Ovary (tissue), 9 donors: ENCODE measurements around the gene AAK1. TPM values are rescaled to one million over a fixed set of nuclear protein-coding genes. Genes with fewer than 3 reads are reported as not detected.
"Not testable (repeated sequence)": the region's sequence is repeated elsewhere in the genome, so short reads cannot be mapped to it uniquely, and the experiment has no call there.

Experiments used
- DNase-seq, 5 donors: peaks; one replicate each; pipeline ENCODE4 v3.0.0-alpha.2; 2019 to 2020
- H3K27ac ChIP-seq, 2 donors: fragments of 200-600 bp; one replicate each; pipeline versions ENCODE4 v1.5.1 to v1.8.0; 2019 to 2022
- H3K27me3 ChIP-seq: fragments of 200-600 bp; one replicate; pipeline ENCODE4 v1.8.0; 2022
- H3K36me3 ChIP-seq: fragments of 200-600 bp; sonication (generic); one replicate; pipeline ENCODE4 v1.5.1; 2019
- H3K4me1 ChIP-seq: one replicate; pipeline ENCODE4 v1.8.1; 2013; ENCODE audit warnings: mild to moderate bottlenecking, moderate library complexity; ENCODE audit not compliant: insufficient read depth
- H3K4me3 ChIP-seq: fragments of 200-600 bp; sonication (generic); one replicate; pipeline ENCODE4 v1.5.1; 2017
- H3K9me3 ChIP-seq, 2 donors: fragments of 200-600 bp in 1 of 2; sonication (generic) in 1 of 2; one replicate each; pipeline versions ENCODE4 v1.5.1 to v1.8.1; 2013 to 2019; ENCODE audit warnings: mild to moderate bottlenecking in 1 of 2, moderate library complexity in 1 of 2
- EP300 ChIP-seq: sonication (generic); formaldehyde crosslinking; IDR thresholded peaks from one replicate; pipeline ENCODE4 v1.6.1; 2017; ENCODE audit warnings: antibody characterized with exemption
- POLR2A ChIP-seq: fragments of 450-650 bp; IDR thresholded peaks from one replicate; pipeline ENCODE4 v1.6.1; 2017; ENCODE audit warnings: antibody characterized with exemption, mild to moderate bottlenecking, moderate library complexity
- WGBS, 3 donors: extraction: QIAGEN DNeasy Blood & Tissue Kit in 1 of 3; methylation state at CpG; one replicate each; pipeline versions ENCODE4 v1.1.5 to v1.1.7; 2013 to 2017; 5-methylcytosine and 5-hydroxymethylcytosine counted together
- intact Hi-C, 4 donors: fragments of 100-400 bp; cut with DNase I; formaldehyde crosslinking; loops; one replicate each; pipeline versions ENCODE4 v1.11.0 to v1.15.1; 2022 to 2023
- polyA plus RNA-seq, 2 donors: library from polyadenylated mRNA; stranded (reverse); fragments of 200-250 nt in 1 of 2; fragments of 350-450 nt in 1 of 2; fragmentation: Illumina TruSeq in 1 of 2; extraction: RNeasy Lipid Tissue Mini Kit (QIAGEN cat#74804) in 1 of 2; gene quantifications; one replicate each; pipeline ENCODE4 v1.2.3, GENCODE V29; 2013 to 2014
- total RNA-seq, 7 donors: library from RNA; depleted of rRNA in 2 of 7; stranded (reverse); fragments of >200 nt in 2 of 7; fragmentation: NEBNext Ultra II Directional in 3 of 7; extraction: Animal tissue kit (Norgen Biotek cat#: 25700) in 3 of 7; gene quantifications; one replicate each; pipeline versions ENCODE4 v1.1.0 to v1.2.4, GENCODE V29; 2016 to 2023
- TF ChIP-seq, protein P1 (sequence below), 3 donors: fragments of 450-650 bp in 2 of 3; fragments of 200-600 bp in 1 of 3; IDR thresholded peaks; one replicate each; pipeline versions ENCODE4 v1.5.1 to v1.8.0; 2016 to 2022; ENCODE audit warnings: antibody characterized with exemption in 3 of 3, mild to moderate bottlenecking in 1 of 3
- donor health status: DM: no; HTN: no; CAD: no; lungs with moderate emphysema.
- donor health status: DM: no; HTN: no; CAD: no.
- donor health status: Bipolar disorder and iron deficiency.
- donor health status: DM: yes; HTN: yes; CAD: no.
- donor health status: DM: no; HTN: no; CAD: no.
- donor health status: DM: yes; HTN: yes; CAD: no.

Gene AAK1
- total and polyA plus RNA-seq, 9 donors = 7.4 to 53.6 (median 34.3) TPM

DNA sequence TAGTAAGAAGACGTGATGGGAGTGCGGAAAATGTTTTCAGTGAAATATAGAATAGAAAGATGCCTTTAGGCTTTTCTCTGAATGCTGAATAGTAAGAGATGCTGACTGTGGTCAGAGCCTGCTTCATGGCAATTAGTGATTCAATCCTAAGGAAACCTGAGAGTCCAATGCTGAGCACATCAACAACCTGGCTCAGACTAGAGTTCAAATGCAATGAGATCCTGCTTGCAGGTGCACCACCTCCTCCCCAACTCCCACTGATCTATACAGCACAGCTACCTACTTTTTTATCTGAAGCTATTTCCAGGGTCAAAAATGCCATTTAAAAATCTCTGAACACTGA lies 65.4 kb downstream of the AAK1 start:
- 93 to 95% (median 94%) methylated on average over 2 of the region's 2 CpGs for WGBS, 3 donors
- TF ChIP-seq, protein P1, sequence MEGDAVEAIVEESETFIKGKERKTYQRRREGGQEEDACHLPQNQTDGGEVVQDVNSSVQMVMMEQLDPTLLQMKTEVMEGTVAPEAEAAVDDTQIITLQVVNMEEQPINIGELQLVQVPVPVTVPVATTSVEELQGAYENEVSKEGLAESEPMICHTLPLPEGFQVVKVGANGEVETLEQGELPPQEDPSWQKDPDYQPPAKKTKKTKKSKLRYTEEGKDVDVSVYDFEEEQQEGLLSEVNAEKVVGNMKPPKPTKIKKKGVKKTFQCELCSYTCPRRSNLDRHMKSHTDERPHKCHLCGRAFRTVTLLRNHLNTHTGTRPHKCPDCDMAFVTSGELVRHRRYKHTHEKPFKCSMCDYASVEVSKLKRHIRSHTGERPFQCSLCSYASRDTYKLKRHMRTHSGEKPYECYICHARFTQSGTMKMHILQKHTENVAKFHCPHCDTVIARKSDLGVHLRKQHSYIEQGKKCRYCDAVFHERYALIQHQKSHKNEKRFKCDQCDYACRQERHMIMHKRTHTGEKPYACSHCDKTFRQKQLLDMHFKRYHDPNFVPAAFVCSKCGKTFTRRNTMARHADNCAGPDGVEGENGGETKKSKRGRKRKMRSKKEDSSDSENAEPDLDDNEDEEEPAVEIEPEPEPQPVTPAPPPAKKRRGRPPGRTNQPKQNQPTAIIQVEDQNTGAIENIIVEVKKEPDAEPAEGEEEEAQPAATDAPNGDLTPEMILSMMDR (IDR thresholded peaks at IDR 0.05) = no peak
- TF ChIP-seq POLR2A = no peak
- TF ChIP-seq EP300 = no peak
- Histone ChIP-seq H3K36me3 (no peaks in the 10 kb centered on the region), H3K27me3 (no peaks in the 10 kb centered on the region), H3K27ac (no peak overlapping the region), H3K9me3 (no peaks in the 10 kb centered on the region), H3K4me1 (peaks cover 7% of the 10 kb centered on the region), H3K4me3 (no peak overlapping the region)
- no peak for DNase-seq
- intact Hi-C loops = no loop called here

GRCh38 chr2:69577467-69578197 lies 65.9 kb downstream of the AAK1 start:
- WGBS, 3 donors = 75 to 82% (median 78%) methylated on average over 5 of the region's 5 CpGs
- TF ChIP-seq POLR2A = no peak
- TF ChIP-seq EP300 = no peak
- TF ChIP-seq, protein P1 (IDR thresholded peaks at IDR 0.05) = no peak
- H3K36me3 ChIP-seq = no peaks in the 10 kb centered on the region
- intact Hi-C loops = no loop called here
- H3K9me3 ChIP-seq = no peaks in the 10 kb centered on the region
- H3K4me1 ChIP-seq = peaks cover 2% of the 10 kb centered on the region
- H3K27ac ChIP-seq = no peak overlapping the region
- no peaks in the 10 kb centered on the region for H3K27me3 ChIP-seq
- H3K4me3 ChIP-seq = no peak overlapping the region
- DNase-seq = no peak

GRCh38 chr2:69576880-69577279 lies 66.7 kb downstream of the AAK1 start:
- no peak overlapping the region for H3K27ac ChIP-seq
- no peaks in the 10 kb centered on the region for H3K4me1 ChIP-seq
- H3K27me3 ChIP-seq = no peaks in the 10 kb centered on the region
- 93 to 97% (median 93%) methylated on average over 5 of the region's 5 CpGs for WGBS, 3 donors
- no peak for DNase-seq
- no peak for TF ChIP-seq POLR2A
- TF ChIP-seq, protein P1 (IDR thresholded peaks at IDR 0.05) = no peak
- no peaks in the 10 kb centered on the region for H3K9me3 ChIP-seq
- H3K36me3 ChIP-seq = no peaks in the 10 kb centered on the region
- intact Hi-C loops = no loop called here
- no peak overlapping the region for H3K4me3 ChIP-seq

DNA sequence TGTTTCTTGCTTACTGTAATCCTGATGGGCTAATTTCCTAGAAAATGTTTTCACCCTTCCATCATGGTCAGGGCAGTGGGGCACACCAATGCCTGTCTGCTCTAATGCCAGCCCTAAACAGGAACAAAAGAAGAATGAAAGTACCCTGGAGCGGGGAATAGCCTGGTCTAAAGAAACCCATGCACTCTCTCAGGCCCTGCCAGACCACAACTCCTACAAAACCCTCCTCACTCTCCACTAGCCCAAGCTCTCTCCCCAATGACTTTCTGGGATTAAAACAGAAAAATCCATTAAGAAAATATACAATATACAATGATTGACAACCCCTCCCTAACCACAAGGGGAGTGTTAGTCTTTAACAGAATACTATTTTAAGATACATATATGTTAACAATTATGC lies 67.6 kb downstream of the AAK1 start:
- Histone ChIP-seq H3K9me3 (no peaks in the 10 kb centered on the region), H3K4me3 (no peak overlapping the region), H3K27me3 (no peaks in the 10 kb centered on the region), H3K4me1 (no peaks in the 10 kb centered on the region), H3K36me3 (no peaks in the 10 kb centered on the region), H3K27ac (no peak overlapping the region)
- WGBS, 3 donors = 96 to 100% (median 97%) methylated on average over 1 of the region's 1 CpG
- no peak for DNase-seq
- intact Hi-C loops = no loop called here
- TF ChIP-seq POLR2A (no peak), EP300 (no peak)
- TF ChIP-seq, protein P1 (IDR thresholded peaks at IDR 0.05) = no peak

DNA sequence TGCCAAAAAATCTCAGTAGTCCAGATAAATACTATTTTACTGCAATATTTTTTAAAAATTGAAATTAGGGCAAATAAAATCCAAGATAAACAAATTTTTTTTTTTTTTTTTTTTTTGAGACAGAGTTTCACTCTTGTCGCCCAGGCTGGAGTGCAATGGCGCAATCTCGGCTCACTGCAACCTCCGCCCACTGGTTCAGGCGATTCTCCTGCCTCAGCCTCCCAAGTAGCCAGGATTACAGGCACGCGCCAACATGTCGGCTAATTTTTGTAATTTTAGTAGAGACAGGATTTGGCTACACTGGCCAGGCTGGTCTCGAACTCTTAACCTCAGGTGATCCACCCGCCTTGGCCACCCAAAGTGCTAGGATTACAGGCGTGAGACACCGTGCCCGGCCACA lies 68.2 kb downstream of the AAK1 start:
- H3K27me3 ChIP-seq, H3K4me3 ChIP-seq, H3K9me3 ChIP-seq, H3K36me3 ChIP-seq, intact Hi-C loops, H3K4me1 ChIP-seq, H3K27ac ChIP-seq, DNase-seq: not testable (repeated sequence)
- 96 to 97% (median 96%) methylated on average over 13 of the region's 13 CpGs for WGBS, 3 donors
